ENCODE measurements around the gene RXFP3.
"Not testable (repeated sequence)": the region's sequence is repeated elsewhere in the genome, so short reads cannot be mapped to it uniquely, and the experiment has no call there.

RXFP3 gene

GRCh38 chr5:33937017-33937706 lies 976 bp downstream of the RXFP3 start:
- no peak for DNase-seq

GRCh38 chr5:33937707-33938506 lies 1.7 kb downstream of the RXFP3 start:
- DNase-seq = no peak

- DNase-seq = no peak
These were observed 2.3 kb downstream of the RXFP3 start for GRCh38 chr5:33938507-33938796.

- no peak for DNase-seq
These were observed 2.7 kb downstream of the RXFP3 start for GRCh38 chr5:33938881-33939280.

- no peak for DNase-seq
These were observed 3.5 kb downstream of the RXFP3 start for GRCh38 chr5:33939556-33940262.

GRCh38 chr5:33941090-33941489 lies 4.9 kb downstream of the RXFP3 start:
- DNase-seq = no peak

GRCh38 chr5:33944543-33945132 lies 8.5 kb downstream of the RXFP3 start:
- DNase-seq = no peak

GRCh38 chr5:33952175-33952574 lies 16.0 kb downstream of the RXFP3 start:
- DNase-seq = not testable (repeated sequence)

- no peak for DNase-seq
These were observed 21.5 kb downstream of the RXFP3 start for GRCh38 chr5:33957577-33958150.

GRCh38 chr5:33958176-33958575 lies 22.0 kb downstream of the RXFP3 start:
- DNase-seq = no peak

- no peak for DNase-seq
These were observed 28.0 kb downstream of the RXFP3 start for GRCh38 chr5:33964132-33964700.

- DNase-seq = no peak
These were observed 30.6 kb downstream of the RXFP3 start for GRCh38 chr5:33966805-33967204.

GRCh38 chr5:33968211-33969005 lies 32.2 kb downstream of the RXFP3 start:
- DNase-seq = peak; percentile 91 to 92

- DNase-seq = peak; percentile 35 to 64
These were observed 33.6 kb downstream of the RXFP3 start for GRCh38 chr5:33969572-33970452.

- DNase-seq = no peak
These were observed 37.1 kb downstream of the RXFP3 start for GRCh38 chr5:33973271-33973670.

GRCh38 chr5:33975852-33976251 lies 39.7 kb downstream of the RXFP3 start:
- DNase-seq = no peak

GRCh38 chr5:33976307-33976706 lies 40.1 kb downstream of the RXFP3 start:
- no peak for DNase-seq

GRCh38 chr5:33978306-33978705 lies 42.1 kb downstream of the RXFP3 start:
- no peak for DNase-seq

- no peak for DNase-seq
These were observed 43.8 kb downstream of the RXFP3 start for GRCh38 chr5:33980030-33980429.

- DNase-seq = no peak
These were observed 45.4 kb downstream of the RXFP3 start for GRCh38 chr5:33981408-33982162.
